IgD-negative memory B cell (primary cell): ENCODE data around the gene CHN2. TPM values are rescaled to one million over a fixed set of nuclear protein-coding genes. Genes with fewer than 3 reads are reported as not detected.

Experiments
- H3K27ac Mint-ChIP-seq, 3 donors: one replicate each; pipeline ENCODE4 v1.8.0; 2020 to 2022; ENCODE audit warnings: mild to moderate bottlenecking in 3 of 3, mixed read lengths in 3 of 3, moderate library complexity in 1 of 3
- H3K27me3 Mint-ChIP-seq: one replicate; pipeline ENCODE4 v1.8.0; 2021; ENCODE audit warnings: mixed read lengths
- H3K36me3 Mint-ChIP-seq: one replicate; pipeline ENCODE4 v1.8.0; 2020; ENCODE audit warnings: mild to moderate bottlenecking, mixed read lengths
- H3K4me1 Mint-ChIP-seq, 3 donors: one replicate each; pipeline ENCODE4 v1.8.0; 2020 to 2022; ENCODE audit warnings: mixed read lengths in 3 of 3, mild to moderate bottlenecking in 1 of 3
- H3K4me3 Mint-ChIP-seq, 4 donors: one replicate each; pipeline ENCODE4 v1.8.0; 2020 to 2022; ENCODE audit warnings: mild to moderate bottlenecking in 4 of 4, mixed read lengths in 4 of 4, moderate library complexity in 3 of 4
- H3K9me3 Mint-ChIP-seq, 3 donors: one replicate each; pipeline ENCODE4 v1.8.0; 2020 to 2021; ENCODE audit warnings: mixed read lengths in 3 of 3, mild to moderate bottlenecking in 1 of 3
- polyA plus RNA-seq: library from polyadenylated mRNA; unstranded; fragments of 300-500 nt; fragmentation: Illumina TruSeq; gene quantifications from one replicate; pipeline ENCODE4 v1.2.3, GENCODE V29; 2021

The CHN2 gene
- polyA plus RNA-seq, 1 donor from 2014 or later, result 3.0 TPM

DNA sequence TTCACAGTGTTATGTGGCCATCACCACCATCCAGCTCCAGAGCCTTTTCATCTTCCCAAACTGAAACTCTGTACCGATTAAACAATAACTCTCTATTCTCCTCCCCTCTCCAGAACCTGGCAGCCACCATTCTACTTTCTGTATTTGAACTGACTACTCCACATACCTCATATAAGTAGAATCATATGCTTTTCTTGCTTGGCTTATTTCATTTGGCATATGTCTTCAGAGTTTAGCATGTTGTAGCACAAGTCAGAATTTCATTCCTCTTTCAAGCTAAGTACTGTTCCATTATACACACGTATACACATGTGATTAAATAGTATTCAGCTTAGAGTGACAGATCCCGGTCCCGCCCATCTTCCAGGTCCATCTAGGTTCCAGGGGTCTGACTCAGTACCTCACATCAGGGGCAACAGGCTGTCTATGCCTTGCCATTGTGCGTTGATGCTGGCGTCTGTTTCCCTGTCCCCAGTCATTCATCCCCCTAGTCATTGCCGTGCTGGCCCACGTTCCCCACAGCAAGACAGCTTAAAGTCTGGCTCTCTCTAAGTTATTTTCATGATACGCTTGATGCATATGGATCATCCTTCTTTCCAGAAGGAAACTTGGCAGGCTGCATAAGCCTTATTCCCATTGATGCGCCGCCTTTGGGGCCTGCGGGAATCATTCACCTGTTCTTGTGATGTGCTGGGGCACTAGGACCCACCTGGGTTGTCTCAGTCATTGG, 108.3 kb downstream of the CHN2 start:
- H3K36me3 Mint-ChIP-seq, result no peaks in the 10 kb centered on the region
- H3K9me3 Mint-ChIP-seq, result peaks cover 0 to 4% (median 0%) of the 10 kb centered on the region in 3 donors
- no peak overlapping the region for H3K27ac Mint-ChIP-seq
- H3K4me3 Mint-ChIP-seq, result no peak overlapping the region
- peaks cover 12% of the 10 kb centered on the region for H3K27me3 Mint-ChIP-seq
- H3K4me1 Mint-ChIP-seq, result peaks cover 0 to 1% (median 0%) of the 10 kb centered on the region in 3 donors

GRCh38 chr7:29304756-29305155, 110.2 kb downstream of the CHN2 start:
- no peak overlapping the region for H3K27ac Mint-ChIP-seq
- H3K4me1 Mint-ChIP-seq, result peaks cover 0 to 1% (median 0%) of the 10 kb centered on the region in 3 donors
- H3K4me3 Mint-ChIP-seq, result no peak overlapping the region
- peaks cover 0 to 12% (median 8%) of the 10 kb centered on the region in 3 donors for H3K9me3 Mint-ChIP-seq
- no peaks in the 10 kb centered on the region for H3K36me3 Mint-ChIP-seq
- H3K27me3 Mint-ChIP-seq, result peaks cover 12% of the 10 kb centered on the region

GRCh38 chr7:29306319-29306991, 111.9 kb downstream of the CHN2 start:
- H3K4me1 Mint-ChIP-seq, result peaks cover 0 to 1% (median 0%) of the 10 kb centered on the region in 3 donors
- H3K27ac Mint-ChIP-seq, result no peak overlapping the region
- peaks cover 3 to 14% (median 11%) of the 10 kb centered on the region in 3 donors for H3K9me3 Mint-ChIP-seq
- H3K4me3 Mint-ChIP-seq, result no peak overlapping the region
- peaks cover 17% of the 10 kb centered on the region for H3K27me3 Mint-ChIP-seq
- H3K36me3 Mint-ChIP-seq, result peaks cover 1% of the 10 kb centered on the region

GRCh38 chr7:29308424-29308823, 113.8 kb downstream of the CHN2 start:
- peaks cover 3 to 14% (median 13%) of the 10 kb centered on the region in 3 donors for H3K9me3 Mint-ChIP-seq
- no peak overlapping the region for H3K4me3 Mint-ChIP-seq
- no peak overlapping the region for H3K27ac Mint-ChIP-seq
- H3K4me1 Mint-ChIP-seq, result peaks cover 0 to 2% (median 0%) of the 10 kb centered on the region in 3 donors
- H3K36me3 Mint-ChIP-seq, result peaks cover 1% of the 10 kb centered on the region
- peaks cover 11% of the 10 kb centered on the region for H3K27me3 Mint-ChIP-seq

DNA sequence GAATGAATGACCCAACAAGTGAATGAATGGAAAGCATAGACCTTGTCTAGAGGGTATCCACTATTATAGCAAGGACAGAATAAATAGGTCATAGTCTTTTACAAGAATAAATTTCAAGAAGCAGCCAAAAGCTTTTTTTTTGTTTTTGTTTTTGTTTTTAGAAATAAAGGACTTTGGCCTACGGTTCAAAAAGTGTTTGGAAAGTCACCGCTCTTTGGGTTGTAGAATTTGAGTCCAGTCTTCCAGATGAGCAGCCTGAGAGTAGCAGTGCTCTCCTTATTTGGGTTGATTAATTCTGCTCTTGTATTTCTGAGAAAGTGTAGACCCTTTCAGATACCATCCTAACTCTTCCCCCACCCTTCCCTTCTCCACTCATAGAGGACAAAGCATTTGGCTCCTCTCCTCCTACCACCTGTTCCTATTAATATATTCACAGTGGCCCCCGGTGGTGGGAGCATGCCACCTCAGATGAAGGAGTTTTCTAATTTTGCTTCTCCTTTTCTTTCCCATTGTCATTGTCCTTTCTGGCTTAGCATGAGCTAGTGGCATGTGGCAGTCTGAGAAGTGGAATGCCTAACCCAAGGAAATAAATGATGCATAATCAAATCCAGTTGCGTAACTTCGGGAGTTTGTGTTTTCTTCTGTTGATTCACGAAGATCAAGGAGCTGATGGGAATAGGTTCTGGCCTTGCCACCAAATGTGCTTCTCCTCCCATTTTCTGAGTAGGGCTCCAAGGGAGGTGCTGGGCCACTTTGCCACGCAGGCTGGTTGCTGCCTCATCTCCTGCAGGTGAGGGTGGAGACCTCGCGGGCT, 114.7 kb downstream of the CHN2 start:
- H3K27me3 Mint-ChIP-seq, result peaks cover 8% of the 10 kb centered on the region
- peaks cover 0 to 3% (median 0%) of the 10 kb centered on the region in 3 donors for H3K4me1 Mint-ChIP-seq
- peaks cover 3% of the 10 kb centered on the region for H3K36me3 Mint-ChIP-seq
- H3K27ac Mint-ChIP-seq, result no peak overlapping the region
- H3K9me3 Mint-ChIP-seq, result peaks cover 3 to 14% (median 13%) of the 10 kb centered on the region in 3 donors
- no peak overlapping the region for H3K4me3 Mint-ChIP-seq

DNA sequence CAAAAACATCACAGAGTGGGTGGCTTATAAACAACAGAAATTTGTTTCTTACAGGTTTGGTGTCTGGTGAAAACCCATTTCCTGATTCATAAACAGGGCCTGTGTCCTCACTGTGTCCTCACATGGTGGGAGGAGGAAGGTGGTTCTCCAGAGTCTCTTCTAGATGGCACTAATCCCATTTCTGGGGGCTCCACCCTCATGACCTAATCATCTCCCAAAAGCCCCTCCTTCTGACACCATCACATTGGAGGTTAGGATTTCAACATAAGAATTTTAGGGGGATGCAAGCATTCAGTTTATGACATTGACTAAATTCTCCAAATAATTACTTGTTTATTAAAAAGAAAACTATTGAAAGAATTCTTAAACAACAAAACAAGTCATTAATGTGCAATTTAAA, 116.0 kb downstream of the CHN2 start:
- Mint-ChIP-seq H3K4me1 (peaks cover 0 to 3% (median 0%) of the 10 kb centered on the region in 3 donors), H3K27me3 (peaks cover 10% of the 10 kb centered on the region), H3K9me3 (peaks cover 3 to 14% (median 13%) of the 10 kb centered on the region in 3 donors), H3K27ac (no peak overlapping the region), H3K4me3 (no peak overlapping the region), H3K36me3 (peaks cover 3% of the 10 kb centered on the region)

- Mint-ChIP-seq H3K4me3 (peak overlapping the region in 1 of 4 donors; percentile 6), H3K27ac (no peak overlapping the region), H3K27me3 (peaks cover 10% of the 10 kb centered on the region), H3K4me1 (peaks cover 0 to 3% (median 0%) of the 10 kb centered on the region in 3 donors), H3K36me3 (peaks cover 3% of the 10 kb centered on the region), H3K9me3 (peaks cover 3 to 14% (median 13%) of the 10 kb centered on the region in 3 donors)
These were observed 116.7 kb downstream of the CHN2 start for GRCh38 chr7:29311314-29311713.

DNA sequence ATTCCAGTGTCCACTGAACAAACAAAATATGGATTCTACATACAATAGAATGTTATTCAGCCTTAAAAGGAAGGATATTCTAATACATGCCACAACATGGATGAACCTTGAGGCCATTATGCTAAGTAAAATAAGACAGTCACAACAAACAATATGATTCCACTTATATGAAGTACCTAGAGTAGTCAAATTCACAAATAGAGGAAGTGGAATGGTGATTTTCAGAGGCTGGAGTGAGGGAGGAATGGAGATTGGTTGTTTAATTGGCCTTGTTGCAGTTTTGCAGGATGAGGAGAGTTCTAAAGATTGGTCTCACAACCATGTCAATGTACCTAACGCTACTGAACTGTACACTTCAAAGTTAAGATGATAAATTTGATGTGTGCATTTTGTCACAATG, 119.6 kb downstream of the CHN2 start:
- Mint-ChIP-seq H3K4me3 (no peak overlapping the region), H3K27me3 (peaks cover 10% of the 10 kb centered on the region), H3K27ac (no peak overlapping the region), H3K4me1 (peaks cover 3 to 7% (median 6%) of the 10 kb centered on the region in 3 donors), H3K9me3 (peaks cover 3 to 9% (median 8%) of the 10 kb centered on the region in 3 donors), H3K36me3 (peaks cover 3% of the 10 kb centered on the region)

- H3K9me3 Mint-ChIP-seq, result peaks cover 3 to 6% (median 4%) of the 10 kb centered on the region in 3 donors
- H3K27me3 Mint-ChIP-seq, result peaks cover 9% of the 10 kb centered on the region
- peaks cover 10 to 15% (median 14%) of the 10 kb centered on the region in 3 donors for H3K4me1 Mint-ChIP-seq
- H3K27ac Mint-ChIP-seq, result no peak overlapping the region
- peaks cover 2% of the 10 kb centered on the region for H3K36me3 Mint-ChIP-seq
- no peak overlapping the region for H3K4me3 Mint-ChIP-seq
These were observed 120.7 kb downstream of the CHN2 start for GRCh38 chr7:29315122-29315891.

- peaks cover 2 to 5% (median 2%) of the 10 kb centered on the region in 3 donors for H3K9me3 Mint-ChIP-seq
- peaks cover 14 to 19% (median 17%) of the 10 kb centered on the region in 3 donors for H3K4me1 Mint-ChIP-seq
- peaks cover 2% of the 10 kb centered on the region for H3K36me3 Mint-ChIP-seq
- H3K4me3 Mint-ChIP-seq, result no peak overlapping the region
- H3K27ac Mint-ChIP-seq, result no peak overlapping the region
- H3K27me3 Mint-ChIP-seq, result peaks cover 9% of the 10 kb centered on the region
These were observed 121.3 kb downstream of the CHN2 start for GRCh38 chr7:29315892-29316270.

- H3K4me1 Mint-ChIP-seq, result peaks cover 14 to 21% (median 17%) of the 10 kb centered on the region in 3 donors
- H3K36me3 Mint-ChIP-seq, result peaks cover 2% of the 10 kb centered on the region
- H3K9me3 Mint-ChIP-seq, result peaks cover 0 to 2% (median 0%) of the 10 kb centered on the region in 3 donors
- H3K4me3 Mint-ChIP-seq, result no peak overlapping the region
- no peak overlapping the region for H3K27ac Mint-ChIP-seq
- peaks cover 4% of the 10 kb centered on the region for H3K27me3 Mint-ChIP-seq
These were observed 122.4 kb downstream of the CHN2 start for GRCh38 chr7:29316926-29317325.

GRCh38 chr7:29318853-29319718, 124.5 kb downstream of the CHN2 start:
- Mint-ChIP-seq H3K4me3 (no peak overlapping the region), H3K4me1 (peaks cover 14 to 25% (median 15%) of the 10 kb centered on the region in 3 donors), H3K9me3 (no peaks in the 10 kb centered on the region)

GRCh38 chr7:29319719-29320521, 125.3 kb downstream of the CHN2 start:
- Mint-ChIP-seq H3K4me1 (peaks cover 14 to 25% (median 14%) of the 10 kb centered on the region in 3 donors), H3K27me3 (peaks cover 3% of the 10 kb centered on the region), H3K9me3 (no peaks in the 10 kb centered on the region), H3K36me3 (peaks cover 2% of the 10 kb centered on the region), H3K4me3 (peak overlapping the region in 3 of 4 donors; percentile 42 to 87 (median 64)), H3K27ac (no peak overlapping the region)

More at GRCh38 chr7:29318853-29319718, 124.5 kb downstream of the CHN2 start:
- Mint-ChIP-seq H3K27me3 (peaks cover 7% of the 10 kb centered on the region), H3K27ac (no peak overlapping the region), H3K36me3 (peaks cover 3% of the 10 kb centered on the region)
